HFFc6 (cell line): ENCODE results near the gene FAM163B. TPM values are rescaled to one million over a fixed set of nuclear protein-coding genes. Genes with fewer than 3 reads are reported as not detected.

ENCODE experiments used
- DNase-seq: peaks from one replicate; pipeline ENCODE4 v3.0.0-alpha.2; 2018
- H3K27ac Mint-ChIP-seq: 2 replicates; pipeline ENCODE4 v1.8.0; 2020; ENCODE audit warnings: mild to moderate bottlenecking, mixed read lengths
- H3K27me3 Mint-ChIP-seq: 2 replicates; pipeline ENCODE4 v1.8.0; 2021; ENCODE audit warnings: mild to moderate bottlenecking, moderate library complexity, mixed read lengths; ENCODE audit not compliant: insufficient read depth
- H3K36me3 Mint-ChIP-seq: 2 replicates; pipeline ENCODE4 v1.8.0; 2021; ENCODE audit warnings: low read depth, mixed read lengths
- H3K4me1 Mint-ChIP-seq: 2 replicates; pipeline ENCODE4 v1.8.0; 2020; ENCODE audit warnings: low read depth, mixed read lengths
- H3K4me3 Mint-ChIP-seq: 2 replicates; pipeline ENCODE4 v1.8.0; 2020; ENCODE audit warnings: mild to moderate bottlenecking, moderate library complexity, mixed read lengths
- H3K9me3 Mint-ChIP-seq: 2 replicates; pipeline ENCODE4 v1.8.0; 2020; ENCODE audit warnings: mild to moderate bottlenecking, mixed read lengths
- total RNA-seq, 6 experiments: library from RNA; stranded (reverse); fragmentation: NEBNext Ultra II Directional; extraction: Animal tissue kit (Norgen Biotek cat#: 25700); gene quantifications; 2 replicates in 1 of 6; 3 replicates in 5 of 6; pipeline ENCODE4 v1.2.3, GENCODE V29; 2021
- TF ChIP-seq, protein P1 (sequence below): fragments of 200-600 bp; sonication (generic); IDR thresholded peaks from 2 replicates; pipeline ENCODE4 v1.5.0; 2021; ENCODE audit warnings: antibody characterized with exemption, mild to moderate bottlenecking

The FAM163B gene
- total RNA-seq, 6 experiments from 2014 or later, result not detected

DNA sequence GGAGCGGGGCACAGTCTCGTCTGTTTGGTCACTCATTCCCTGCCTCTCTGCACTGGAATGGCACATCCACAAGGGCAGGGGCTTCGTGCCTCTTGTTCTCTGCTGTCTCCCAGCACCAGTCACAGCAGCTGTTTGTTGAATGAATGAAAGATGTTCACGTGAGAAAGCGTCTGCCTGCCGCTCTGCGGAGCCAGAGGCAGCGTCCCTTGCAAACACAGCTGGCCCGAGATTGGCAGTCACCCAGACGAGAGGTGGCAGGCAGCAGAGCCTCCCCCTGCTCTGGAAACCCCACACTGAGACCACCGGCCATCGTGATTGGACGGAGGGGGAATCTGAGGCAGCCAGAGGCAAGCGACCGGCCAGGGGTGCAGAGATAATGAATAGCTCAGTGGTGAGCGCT is 6.0 kb upstream of the FAM163B start:
- H3K9me3 Mint-ChIP-seq, result no peaks in the 10 kb centered on the region
- no peak for DNase-seq
- peaks cover 6% of the 10 kb centered on the region; the same call in 1 of the 2 replicates for H3K4me1 Mint-ChIP-seq
- TF ChIP-seq, protein P1, sequence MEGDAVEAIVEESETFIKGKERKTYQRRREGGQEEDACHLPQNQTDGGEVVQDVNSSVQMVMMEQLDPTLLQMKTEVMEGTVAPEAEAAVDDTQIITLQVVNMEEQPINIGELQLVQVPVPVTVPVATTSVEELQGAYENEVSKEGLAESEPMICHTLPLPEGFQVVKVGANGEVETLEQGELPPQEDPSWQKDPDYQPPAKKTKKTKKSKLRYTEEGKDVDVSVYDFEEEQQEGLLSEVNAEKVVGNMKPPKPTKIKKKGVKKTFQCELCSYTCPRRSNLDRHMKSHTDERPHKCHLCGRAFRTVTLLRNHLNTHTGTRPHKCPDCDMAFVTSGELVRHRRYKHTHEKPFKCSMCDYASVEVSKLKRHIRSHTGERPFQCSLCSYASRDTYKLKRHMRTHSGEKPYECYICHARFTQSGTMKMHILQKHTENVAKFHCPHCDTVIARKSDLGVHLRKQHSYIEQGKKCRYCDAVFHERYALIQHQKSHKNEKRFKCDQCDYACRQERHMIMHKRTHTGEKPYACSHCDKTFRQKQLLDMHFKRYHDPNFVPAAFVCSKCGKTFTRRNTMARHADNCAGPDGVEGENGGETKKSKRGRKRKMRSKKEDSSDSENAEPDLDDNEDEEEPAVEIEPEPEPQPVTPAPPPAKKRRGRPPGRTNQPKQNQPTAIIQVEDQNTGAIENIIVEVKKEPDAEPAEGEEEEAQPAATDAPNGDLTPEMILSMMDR, result no peak
- peaks cover 69% of the 10 kb centered on the region for H3K27me3 Mint-ChIP-seq
- H3K4me3 Mint-ChIP-seq, result no peak overlapping the region
- no peak overlapping the region for H3K27ac Mint-ChIP-seq
- H3K36me3 Mint-ChIP-seq, result no peaks in the 10 kb centered on the region

DNA sequence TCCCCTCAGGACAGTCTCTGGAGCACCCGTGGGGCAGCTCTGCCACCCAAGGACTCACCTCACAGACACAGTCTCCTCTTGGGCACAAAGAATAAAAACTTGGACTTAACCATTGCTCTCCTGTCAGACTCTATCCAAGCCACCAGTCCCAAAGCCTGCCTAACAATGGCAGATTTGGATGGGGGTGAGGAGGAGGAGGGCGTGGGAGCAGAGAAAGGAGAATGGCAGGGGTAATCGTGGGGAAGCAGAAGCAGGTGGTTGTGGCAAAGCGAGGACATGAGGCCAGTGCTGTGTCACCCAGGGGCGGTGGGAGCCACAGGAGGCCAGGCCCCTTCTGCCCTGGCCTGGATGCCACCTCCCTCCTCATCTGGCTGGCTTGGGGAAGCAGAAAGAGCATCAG is 5.5 kb upstream of the FAM163B start:
- Mint-ChIP-seq H3K4me1 (peaks cover 2% of the 10 kb centered on the region; the same call in 1 of the 2 replicates), H3K36me3 (no peaks in the 10 kb centered on the region), H3K9me3 (no peaks in the 10 kb centered on the region), H3K4me3 (no peak overlapping the region), H3K27ac (no peak overlapping the region), H3K27me3 (peaks cover 70% of the 10 kb centered on the region)
- TF ChIP-seq, protein P1, result no peak
- no peak for DNase-seq

DNA sequence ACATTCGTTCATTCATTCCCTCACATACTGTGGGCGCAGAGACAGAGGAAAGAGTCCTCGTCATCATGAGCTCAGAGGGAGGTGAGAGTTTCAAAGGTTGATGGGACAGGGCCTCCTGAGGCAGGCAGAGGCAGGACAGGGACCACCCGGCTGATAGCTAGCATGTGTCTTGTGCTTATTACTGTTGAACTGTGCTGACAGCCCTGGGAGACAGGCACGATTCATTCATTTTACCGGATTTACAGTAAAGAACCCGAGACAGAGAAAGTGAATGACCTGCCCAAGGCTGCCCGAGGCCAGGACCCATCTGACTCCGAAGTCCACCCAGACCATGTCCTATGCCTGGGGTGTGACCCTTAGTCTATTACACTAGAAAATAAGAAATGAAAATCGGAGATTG is 4.9 kb upstream of the FAM163B start:
- no peaks in the 10 kb centered on the region for H3K4me1 Mint-ChIP-seq
- no peak overlapping the region for H3K27ac Mint-ChIP-seq
- TF ChIP-seq, protein P1, result no peak
- H3K36me3 Mint-ChIP-seq, result no peaks in the 10 kb centered on the region
- H3K27me3 Mint-ChIP-seq, result peaks cover 72% of the 10 kb centered on the region
- H3K9me3 Mint-ChIP-seq, result no peaks in the 10 kb centered on the region
- DNase-seq, result no peak
- no peak overlapping the region for H3K4me3 Mint-ChIP-seq

DNA sequence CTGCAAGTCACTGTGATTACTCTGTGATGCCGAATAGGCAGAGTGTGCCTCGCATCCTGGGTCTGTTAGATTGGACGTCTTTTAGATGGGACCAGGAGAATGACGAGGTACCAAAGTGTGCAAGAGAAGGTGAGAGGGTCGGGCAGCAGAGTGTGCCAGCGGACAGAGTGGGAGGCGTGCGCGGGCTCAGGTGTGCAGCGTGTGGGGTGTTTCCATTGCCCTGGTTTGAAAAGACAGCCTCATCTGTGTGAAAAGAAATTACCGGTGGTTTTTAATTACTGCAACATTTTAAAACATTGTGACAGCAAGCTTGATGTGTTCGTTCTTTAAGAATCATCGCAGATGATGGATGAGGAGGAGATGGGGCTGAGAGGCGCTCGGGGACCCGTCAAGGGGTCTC is 4.2 kb upstream of the FAM163B start:
- peaks cover 68% of the 10 kb centered on the region for H3K27me3 Mint-ChIP-seq
- H3K27ac Mint-ChIP-seq, result no peak overlapping the region

DNA sequence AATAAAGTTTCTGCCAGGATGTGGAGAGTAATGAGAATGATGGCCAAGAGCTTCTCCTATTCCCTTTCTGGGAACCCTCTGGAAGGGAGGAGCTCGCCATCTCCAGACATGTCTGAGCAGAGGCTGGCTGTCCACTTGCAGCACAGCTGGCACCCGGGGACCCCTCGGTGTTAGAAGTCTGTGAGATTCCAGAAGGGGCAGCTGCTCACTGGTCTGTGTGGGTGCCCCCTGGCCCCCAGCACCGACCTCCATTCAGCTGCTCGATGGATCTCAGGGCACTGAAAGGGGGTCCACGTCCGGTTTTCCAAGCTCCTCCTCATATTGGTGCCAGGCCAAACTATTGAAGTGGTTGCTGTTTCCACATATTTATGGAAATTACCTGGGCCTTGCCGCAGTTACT is 3.6 kb upstream of the FAM163B start:
- peaks cover 70% of the 10 kb centered on the region for H3K27me3 Mint-ChIP-seq
- H3K4me3 Mint-ChIP-seq, result no peak overlapping the region
- DNase-seq, result no peak
- H3K9me3 Mint-ChIP-seq, result no peaks in the 10 kb centered on the region
- H3K27ac Mint-ChIP-seq, result no peak overlapping the region
- no peaks in the 10 kb centered on the region for H3K4me1 Mint-ChIP-seq
- H3K36me3 Mint-ChIP-seq, result no peaks in the 10 kb centered on the region
- TF ChIP-seq, protein P1, result no peak

More for the DNA sequence above, 4.2 kb upstream of the FAM163B start:
- H3K4me3 Mint-ChIP-seq, result no peak overlapping the region
- TF ChIP-seq, protein P1, result no peak
- no peaks in the 10 kb centered on the region for H3K9me3 Mint-ChIP-seq
- no peaks in the 10 kb centered on the region for H3K4me1 Mint-ChIP-seq
- H3K36me3 Mint-ChIP-seq, result no peaks in the 10 kb centered on the region
- DNase-seq, result no peak

DNA sequence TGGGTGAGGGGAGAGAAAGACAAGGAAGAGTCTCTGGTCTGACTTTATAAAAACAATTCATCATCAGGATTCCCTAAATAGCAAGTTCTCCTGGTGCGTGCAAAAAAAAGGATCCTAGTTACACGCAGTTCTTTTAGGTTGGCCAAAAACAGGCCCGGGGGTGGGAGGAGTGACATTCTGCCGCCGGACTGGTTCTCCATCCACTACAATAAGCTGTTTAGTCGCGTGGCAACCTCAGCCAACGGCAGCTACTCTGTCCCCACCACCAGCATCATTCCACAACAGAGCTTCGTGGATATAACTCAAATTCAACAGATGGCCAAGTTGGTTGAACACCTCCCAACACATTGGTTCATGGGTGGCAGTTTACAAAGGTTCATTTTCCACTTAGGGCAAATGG is 2.9 kb upstream of the FAM163B start:
- Mint-ChIP-seq H3K27me3 (peaks cover 78% of the 10 kb centered on the region), H3K9me3 (no peaks in the 10 kb centered on the region), H3K4me1 (no peaks in the 10 kb centered on the region), H3K36me3 (no peaks in the 10 kb centered on the region), H3K27ac (no peak overlapping the region), H3K4me3 (no peak overlapping the region)
- TF ChIP-seq, protein P1, result no peak
- no peak for DNase-seq
